Astrocyte (in vitro differentiated cells and primary cell): ENCODE data around the gene HAP1. TPM values are rescaled to one million over a fixed set of nuclear protein-coding genes. Genes with fewer than 3 reads are reported as not detected.

Experiments
- DNase-seq: peaks from one replicate; pipeline ENCODE4 v3.0.0-alpha.2; 2010; ENCODE audit warnings: low read depth
- FAIRE-seq: peaks from 2 replicates; lab custom pipeline; 2011; peaks lifted over from hg19 to GRCh38; lab: Jason Lieb, UNC
- H2AFZ ChIP-seq: 2 replicates; pipeline ENCODE4 v1.6.0; 2012; ENCODE audit warnings: low read depth, low read length, inconsistent platforms
- H3K27ac ChIP-seq: 2 replicates; pipeline ENCODE4 v1.5.1; 2011; ENCODE audit warnings: low read depth, low read length, inconsistent platforms
- H3K27me3 ChIP-seq: 2 replicates; pipeline ENCODE4 v1.6.0; 2011; ENCODE audit warnings: low read length, inconsistent platforms; ENCODE audit not compliant: insufficient read depth
- H3K36me3 ChIP-seq: 2 replicates; pipeline ENCODE4 v1.5.1; 2011; ENCODE audit warnings: low read length, inconsistent platforms; ENCODE audit not compliant: insufficient read depth
- H3K4me1 ChIP-seq: 2 replicates; pipeline ENCODE4 v1.5.1; 2011; ENCODE audit warnings: low read length, inconsistent platforms; ENCODE audit not compliant: insufficient read depth
- H3K4me2 ChIP-seq: 2 replicates; pipeline ENCODE4 v1.6.0; 2012; ENCODE audit warnings: low read length, inconsistent platforms
- H3K4me3 ChIP-seq: 2 replicates; pipeline ENCODE4 v1.5.1; 2011; ENCODE audit warnings: low read depth, mild to moderate bottlenecking, low read length, inconsistent platforms; ENCODE audit not compliant: insufficient read depth
- H3K79me2 ChIP-seq: 2 replicates; pipeline ENCODE4 v1.6.0; 2012; ENCODE audit warnings: mild to moderate bottlenecking, low read length, inconsistent platforms; ENCODE audit not compliant: insufficient read depth
- H3K9ac ChIP-seq: 2 replicates; pipeline ENCODE4 v1.6.0; 2012; ENCODE audit warnings: mild to moderate bottlenecking, low read length, inconsistent platforms
- H3K9me3 ChIP-seq: 2 replicates; pipeline ENCODE4 v1.5.1; 2012; ENCODE audit warnings: low read depth, mild to moderate bottlenecking, low read length, inconsistent platforms; ENCODE audit not compliant: insufficient read depth
- H4K20me1 ChIP-seq: 2 replicates; pipeline ENCODE4 v1.6.0; 2012; ENCODE audit warnings: low read length, inconsistent platforms; ENCODE audit not compliant: insufficient read depth
- H3K27ac Mint-ChIP-seq: one replicate; pipeline ENCODE4 v1.8.0; 2021; ENCODE audit warnings: mild to moderate bottlenecking, mixed read lengths; ENCODE audit not compliant: unreplicated experiment
- H3K27me3 Mint-ChIP-seq: one replicate; pipeline ENCODE4 v1.8.0; 2021; ENCODE audit warnings: low read depth, mixed read lengths; ENCODE audit not compliant: unreplicated experiment
- H3K36me3 Mint-ChIP-seq: one replicate; pipeline ENCODE4 v1.8.0; 2021; ENCODE audit warnings: low read depth, mixed read lengths; ENCODE audit not compliant: unreplicated experiment
- H3K4me1 Mint-ChIP-seq: one replicate; pipeline ENCODE4 v1.8.0; 2021; ENCODE audit warnings: low read depth, mixed read lengths; ENCODE audit not compliant: unreplicated experiment
- H3K4me3 Mint-ChIP-seq: one replicate; pipeline ENCODE4 v1.8.0; 2021; ENCODE audit warnings: mild to moderate bottlenecking, moderate library complexity, mixed read lengths; ENCODE audit not compliant: unreplicated experiment
- H3K9me3 Mint-ChIP-seq: one replicate; pipeline ENCODE4 v1.8.0; 2021; ENCODE audit warnings: mild to moderate bottlenecking, mixed read lengths; ENCODE audit not compliant: unreplicated experiment
- EZH2 ChIP-seq: IDR thresholded peaks from 2 replicates; pipeline ENCODE4 v1.6.1; 2012; ENCODE audit warnings: mild to moderate bottlenecking, low read length, inconsistent platforms; ENCODE audit not compliant: insufficient read depth
- total RNA-seq: library from RNA; stranded (reverse); gene quantifications from 2 replicates; pipeline ENCODE4 v1.2.1, GENCODE V29; 2021
- TF ChIP-seq, protein P1 (sequence below): IDR thresholded peaks from 2 replicates; pipeline ENCODE4 v1.5.1; 2011; ENCODE audit warnings: low read depth, mild to moderate bottlenecking, inconsistent platforms, low read length, moderate library complexity; ENCODE audit not compliant: insufficient read depth

The HAP1 gene
- total RNA-seq, 1 donor from 2014 or later, result 0.52 TPM

DNA sequence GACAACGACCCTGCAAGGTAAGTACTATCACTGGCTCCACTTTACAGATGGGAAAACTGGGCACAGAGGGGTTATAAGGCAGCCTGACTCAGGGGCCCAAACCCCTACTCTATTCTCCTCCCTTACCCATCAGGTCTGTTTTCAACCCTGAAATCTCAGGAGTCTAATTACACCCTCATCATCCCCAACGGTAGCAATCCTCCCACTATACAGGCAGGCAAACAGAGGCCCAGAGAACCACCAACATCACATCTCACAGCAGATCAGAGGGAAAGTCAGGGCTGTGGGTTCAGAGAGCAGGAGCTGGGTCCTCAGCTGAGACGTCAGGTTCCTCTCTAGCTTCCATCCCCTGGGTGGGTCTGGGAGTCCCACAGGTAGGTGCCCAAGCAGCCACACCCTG lies 35.5 kb upstream of the HAP1 start:
- H3K4me2 ChIP-seq, result no peak overlapping the region
- no peak overlapping the region for H3K27ac Mint-ChIP-seq
- peaks cover 14% of the 10 kb centered on the region for H3K36me3 Mint-ChIP-seq
- no peak for FAIRE-seq
- H3K27me3 ChIP-seq, result no peaks in the 10 kb centered on the region
- no peaks in the 10 kb centered on the region for H3K9me3 Mint-ChIP-seq
- H3K79me2 ChIP-seq, result peaks cover 8% of the 10 kb centered on the region
- H3K4me1 Mint-ChIP-seq, result peaks cover 23% of the 10 kb centered on the region
- DNase-seq, result no peak
- H4K20me1 ChIP-seq, result peaks cover 5% of the 10 kb centered on the region
- H3K4me3 ChIP-seq, result no peak overlapping the region
- H3K27ac ChIP-seq, result no peak overlapping the region
- no peak for TF ChIP-seq EZH2
- TF ChIP-seq, protein P1, sequence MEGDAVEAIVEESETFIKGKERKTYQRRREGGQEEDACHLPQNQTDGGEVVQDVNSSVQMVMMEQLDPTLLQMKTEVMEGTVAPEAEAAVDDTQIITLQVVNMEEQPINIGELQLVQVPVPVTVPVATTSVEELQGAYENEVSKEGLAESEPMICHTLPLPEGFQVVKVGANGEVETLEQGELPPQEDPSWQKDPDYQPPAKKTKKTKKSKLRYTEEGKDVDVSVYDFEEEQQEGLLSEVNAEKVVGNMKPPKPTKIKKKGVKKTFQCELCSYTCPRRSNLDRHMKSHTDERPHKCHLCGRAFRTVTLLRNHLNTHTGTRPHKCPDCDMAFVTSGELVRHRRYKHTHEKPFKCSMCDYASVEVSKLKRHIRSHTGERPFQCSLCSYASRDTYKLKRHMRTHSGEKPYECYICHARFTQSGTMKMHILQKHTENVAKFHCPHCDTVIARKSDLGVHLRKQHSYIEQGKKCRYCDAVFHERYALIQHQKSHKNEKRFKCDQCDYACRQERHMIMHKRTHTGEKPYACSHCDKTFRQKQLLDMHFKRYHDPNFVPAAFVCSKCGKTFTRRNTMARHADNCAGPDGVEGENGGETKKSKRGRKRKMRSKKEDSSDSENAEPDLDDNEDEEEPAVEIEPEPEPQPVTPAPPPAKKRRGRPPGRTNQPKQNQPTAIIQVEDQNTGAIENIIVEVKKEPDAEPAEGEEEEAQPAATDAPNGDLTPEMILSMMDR, result no peak
- H3K36me3 ChIP-seq, result peaks cover 6% of the 10 kb centered on the region
- no peak overlapping the region for H2AFZ ChIP-seq
- H3K4me1 ChIP-seq, result peaks cover 13% of the 10 kb centered on the region
- no peak overlapping the region for H3K9ac ChIP-seq
- no peak overlapping the region for H3K4me3 Mint-ChIP-seq
- H3K9me3 ChIP-seq, result no peaks in the 10 kb centered on the region
- H3K27me3 Mint-ChIP-seq, result no peaks in the 10 kb centered on the region

- Mint-ChIP-seq H3K27ac (no peak overlapping the region), H3K36me3 (peaks cover 16% of the 10 kb centered on the region), H3K27me3 (no peaks in the 10 kb centered on the region), H3K9me3 (no peaks in the 10 kb centered on the region), H3K4me3 (no peak overlapping the region), H3K4me1 (peaks cover 19% of the 10 kb centered on the region)
- peaks cover 6% of the 10 kb centered on the region for H3K36me3 ChIP-seq
- H3K4me2 ChIP-seq, result no peak overlapping the region
- DNase-seq (no peak), FAIRE-seq (no peak)
- H3K4me3 ChIP-seq, result no peak overlapping the region
- peaks cover 12% of the 10 kb centered on the region for H3K4me1 ChIP-seq
- no peak overlapping the region for H3K27ac ChIP-seq
- TF ChIP-seq, protein P1, result no peak
- no peak for TF ChIP-seq EZH2
- no peak overlapping the region for H3K9ac ChIP-seq
- H3K9me3 ChIP-seq, result no peaks in the 10 kb centered on the region
- H3K27me3 ChIP-seq, result no peaks in the 10 kb centered on the region
- H4K20me1 ChIP-seq, result peaks cover 5% of the 10 kb centered on the region
- peaks cover 8% of the 10 kb centered on the region for H3K79me2 ChIP-seq
- H2AFZ ChIP-seq, result no peak overlapping the region
Observed at GRCh38 chr17:41769346-41769862, 35.0 kb upstream of the HAP1 start.

DNA sequence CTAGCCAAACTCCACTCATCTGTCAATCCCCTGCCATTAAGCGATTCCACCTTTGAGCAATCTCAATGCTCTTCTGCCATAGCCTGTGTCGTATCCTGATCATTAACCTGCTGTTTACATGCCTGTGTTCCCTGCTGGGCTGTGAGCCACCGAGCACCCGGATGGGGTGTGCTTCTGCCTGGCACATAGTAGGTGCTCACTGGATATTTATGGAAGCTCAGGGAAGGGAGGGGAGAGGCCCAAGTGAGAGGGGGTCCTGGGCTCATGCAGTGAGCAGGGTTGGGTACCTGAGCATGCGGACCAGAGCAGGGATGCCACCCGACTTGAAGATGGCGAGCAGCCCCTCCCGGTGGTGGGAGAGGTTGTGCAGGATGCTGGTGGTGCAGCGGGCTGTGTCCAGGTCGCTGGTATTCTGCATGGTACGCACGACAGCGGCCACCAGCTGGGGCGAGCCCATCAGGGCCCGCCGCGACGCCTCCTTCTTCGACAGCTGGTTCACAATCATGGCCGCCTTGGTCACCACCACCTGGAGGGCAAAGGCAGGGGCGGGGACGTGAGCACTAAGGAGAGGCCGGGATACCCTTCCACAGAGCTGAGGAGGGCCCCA lies 34.3 kb upstream of the HAP1 start:
- no peaks in the 10 kb centered on the region for H3K27me3 ChIP-seq
- no peak overlapping the region for H3K4me3 Mint-ChIP-seq
- H3K9me3 ChIP-seq, result no peaks in the 10 kb centered on the region
- peaks cover 18% of the 10 kb centered on the region for H3K36me3 Mint-ChIP-seq
- peaks cover 14% of the 10 kb centered on the region for H3K4me1 Mint-ChIP-seq
- no peak overlapping the region for H3K27ac Mint-ChIP-seq
- H3K4me1 ChIP-seq, result peaks cover 10% of the 10 kb centered on the region
- H3K36me3 ChIP-seq, result peaks cover 6% of the 10 kb centered on the region
- H3K79me2 ChIP-seq, result peaks cover 8% of the 10 kb centered on the region
- H3K27ac ChIP-seq, result no peak overlapping the region
- no peak for TF ChIP-seq EZH2
- TF ChIP-seq, protein P1, result no peak
- no peak overlapping the region for H3K4me2 ChIP-seq
- no peaks in the 10 kb centered on the region for H3K27me3 Mint-ChIP-seq
- no peak overlapping the region for H3K9ac ChIP-seq
- no peak overlapping the region for H3K4me3 ChIP-seq
- H2AFZ ChIP-seq, result no peak overlapping the region
- peaks cover 7% of the 10 kb centered on the region for H4K20me1 ChIP-seq
- H3K9me3 Mint-ChIP-seq, result no peaks in the 10 kb centered on the region
- DNase-seq, result no peak
- no peak for FAIRE-seq
